Measurements from ENCODE around the gene PAPSS2. TPM values are rescaled to one million over a fixed set of nuclear protein-coding genes. Genes with fewer than 3 reads are reported as not detected.

PAPSS2 gene
- total and polyA plus RNA-seq, 4 donors = 24.3 to 86.5 (median 59.3) TPM

DNA sequence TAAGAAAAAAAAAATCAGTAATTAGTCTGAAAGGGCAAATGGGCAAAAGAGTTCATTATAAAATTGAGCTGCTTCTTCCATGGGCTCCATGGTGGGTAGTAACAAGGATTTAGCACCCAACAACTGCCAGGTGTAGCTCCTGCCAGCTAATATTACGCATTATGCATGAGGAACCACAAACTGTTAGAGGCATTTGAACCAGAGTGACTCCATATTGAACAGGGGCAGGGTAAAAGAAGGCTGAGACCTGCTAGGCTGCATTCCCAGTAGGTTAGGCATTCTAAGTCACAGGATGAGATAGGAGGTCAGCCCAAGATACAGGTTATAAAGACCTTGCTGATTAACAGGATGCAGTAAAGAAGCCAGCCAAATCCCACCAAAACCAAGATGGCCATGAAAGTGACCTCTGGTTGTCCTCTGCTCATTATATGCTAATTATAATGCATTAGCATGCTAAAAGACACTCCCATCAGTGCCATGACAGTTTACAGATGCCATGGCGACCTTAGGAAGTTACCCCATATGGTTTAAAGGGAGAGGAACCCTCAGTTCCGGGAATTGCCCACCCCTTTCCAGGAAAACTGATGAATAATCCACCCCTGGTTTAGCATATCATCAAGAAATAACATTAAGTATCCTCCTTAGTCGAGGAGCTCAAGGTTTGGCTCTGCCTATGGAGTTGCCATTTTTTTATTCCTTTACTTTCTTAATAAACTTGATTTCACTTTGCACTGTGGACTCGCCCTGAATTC is 8.7 kb upstream of the PAPSS2 start:
- Histone ChIP-seq H3K4me3 (ENCODE audit: low read depth in 1 of 3, low read length in 3 of 3) (no peak overlapping the region), H3K36me3 (ENCODE audit: control insufficient read depth in 4 of 4, insufficient read depth in 3 of 4, low read depth in 1 of 4, low read length in 3 of 4) (no peaks in the 10 kb centered on the region), H3K9me3 (ENCODE audit: control insufficient read depth in 4 of 4, low read length in 3 of 4) (no peaks in the 10 kb centered on the region), H3K4me1 (ENCODE audit: control insufficient read depth in 4 of 4, insufficient read depth in 4 of 4, low read length in 3 of 4) (peaks cover 3 to 12% (median 7%) of the 10 kb centered on the region in 4 donors), H3K9ac (ENCODE audit: low read depth in 1 of 2, low read length in 2 of 2) (no peak overlapping the region), H3K27ac (ENCODE audit: low read depth in 1 of 2, low read length in 2 of 2) (no peak overlapping the region), H3K27me3 (ENCODE audit: control insufficient read depth in 4 of 4, insufficient read depth in 4 of 4, low read length in 3 of 4) (no peaks in the 10 kb centered on the region)
- 91% methylated on average over 5 of the region's 5 CpGs for WGBS
- no peak for DNase-seq (ENCODE audit: low spot score)
- TF ChIP-seq HNF4A (conservative IDR thresholded peaks at IDR 0.05) (no peak), REST (IDR thresholded peaks at IDR 0.05) (no peak), ZBTB33 (IDR thresholded peaks at IDR 0.05) (no peak), GABPA (IDR thresholded peaks at IDR 0.05 in 1 of 2, conservative IDR thresholded peaks at IDR 0.05 in 1 of 2) (no peak), HNF4G (IDR thresholded peaks at IDR 0.05) (no peak), MAX (IDR thresholded peaks at IDR 0.05) (no peak), RXRA (IDR thresholded peaks at IDR 0.05) (no peak), TAF1 (conservative IDR thresholded peaks at IDR 0.05) (no peak), EGR1 (IDR thresholded peaks at IDR 0.05; ENCODE audit: low read depth in 2 of 2) (no peak), YY1 (IDR thresholded peaks at IDR 0.05) (no peak), FOXA2 (IDR thresholded peaks at IDR 0.05) (no peak), ATF3 (IDR thresholded peaks at IDR 0.05) (no peak), FOXA1 (IDR thresholded peaks at IDR 0.05) (no peak), SP1 (IDR thresholded peaks at IDR 0.05) (no peak), JUND (IDR thresholded peaks at IDR 0.05) (no peak), RAD21 (IDR thresholded peaks at IDR 0.05) (no peak)
- TF ChIP-seq, protein P1, sequence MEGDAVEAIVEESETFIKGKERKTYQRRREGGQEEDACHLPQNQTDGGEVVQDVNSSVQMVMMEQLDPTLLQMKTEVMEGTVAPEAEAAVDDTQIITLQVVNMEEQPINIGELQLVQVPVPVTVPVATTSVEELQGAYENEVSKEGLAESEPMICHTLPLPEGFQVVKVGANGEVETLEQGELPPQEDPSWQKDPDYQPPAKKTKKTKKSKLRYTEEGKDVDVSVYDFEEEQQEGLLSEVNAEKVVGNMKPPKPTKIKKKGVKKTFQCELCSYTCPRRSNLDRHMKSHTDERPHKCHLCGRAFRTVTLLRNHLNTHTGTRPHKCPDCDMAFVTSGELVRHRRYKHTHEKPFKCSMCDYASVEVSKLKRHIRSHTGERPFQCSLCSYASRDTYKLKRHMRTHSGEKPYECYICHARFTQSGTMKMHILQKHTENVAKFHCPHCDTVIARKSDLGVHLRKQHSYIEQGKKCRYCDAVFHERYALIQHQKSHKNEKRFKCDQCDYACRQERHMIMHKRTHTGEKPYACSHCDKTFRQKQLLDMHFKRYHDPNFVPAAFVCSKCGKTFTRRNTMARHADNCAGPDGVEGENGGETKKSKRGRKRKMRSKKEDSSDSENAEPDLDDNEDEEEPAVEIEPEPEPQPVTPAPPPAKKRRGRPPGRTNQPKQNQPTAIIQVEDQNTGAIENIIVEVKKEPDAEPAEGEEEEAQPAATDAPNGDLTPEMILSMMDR (IDR thresholded peaks at IDR 0.05; ENCODE audit: low read depth, low read length, missing input control) = no peak

Measured in liver (tissue), 9 donors.